Esophagus muscularis mucosa (tissue), 3 donors: ENCODE measurements around the gene TMEM121B.

ENCODE experiments used
- CTCF ChIP-seq, 3 experiments: fragments of 200-600 bp in 2 of 3; fragments of 450-650 bp in 1 of 3; sonication (generic) in 2 of 3; IDR thresholded peaks; one replicate each; pipeline ENCODE4 v1.5.1; 2017 to 2019; ENCODE audit warnings: antibody characterized with exemption in 3 of 3, mild to moderate bottlenecking in 2 of 3, moderate library complexity in 1 of 3
- POLR2A ChIP-seq: fragments of 450-650 bp; IDR thresholded peaks from one replicate; pipeline ENCODE4 v1.6.1; 2017; ENCODE audit warnings: antibody characterized with exemption, moderate library complexity, mild to moderate bottlenecking, low read depth
- POLR2AphosphoS5 ChIP-seq, 2 donors: sonication (generic); formaldehyde crosslinking; IDR thresholded peaks; one replicate each; pipeline ENCODE4 v1.6.1; 2017; ENCODE audit warnings: antibody characterized with exemption in 2 of 2

DNA sequence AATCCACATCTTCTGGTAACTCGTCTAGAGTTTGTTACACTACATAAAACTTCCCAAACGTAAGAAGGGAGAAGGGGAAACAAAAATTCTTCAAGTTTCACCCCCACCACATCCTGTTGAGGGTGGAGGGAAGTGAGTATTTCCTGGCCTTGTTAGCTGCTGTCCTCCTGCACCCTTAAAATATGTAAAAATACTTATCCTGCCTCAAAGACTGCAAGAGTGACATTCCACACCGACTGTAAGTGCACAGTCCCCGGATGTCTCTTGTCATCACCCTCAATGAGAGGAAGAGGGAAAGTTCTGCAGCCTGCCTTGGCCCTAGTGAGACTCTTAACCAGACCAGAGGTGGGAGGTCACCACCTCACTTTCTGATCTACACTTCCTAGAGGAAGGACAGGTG is 3.3 kb downstream of the TMEM121B start:
- no peak for TF ChIP-seq CTCF (IDR thresholded peaks at IDR 0.05)
- TF ChIP-seq POLR2AphosphoS5 (IDR thresholded peaks at IDR 0.05) = no peak
- TF ChIP-seq POLR2A = no peak
